ENCODE data around the gene RBL1. TPM values are rescaled to one million over a fixed set of nuclear protein-coding genes. Genes with fewer than 3 reads are reported as not detected.
"Not testable (repeated sequence)": the region's sequence is repeated elsewhere in the genome, so short reads cannot be mapped to it uniquely, and the experiment has no call there.

The RBL1 gene
- total RNA-seq, 2 donors from 2014 or later = 6.9 to 17.6 TPM

DNA sequence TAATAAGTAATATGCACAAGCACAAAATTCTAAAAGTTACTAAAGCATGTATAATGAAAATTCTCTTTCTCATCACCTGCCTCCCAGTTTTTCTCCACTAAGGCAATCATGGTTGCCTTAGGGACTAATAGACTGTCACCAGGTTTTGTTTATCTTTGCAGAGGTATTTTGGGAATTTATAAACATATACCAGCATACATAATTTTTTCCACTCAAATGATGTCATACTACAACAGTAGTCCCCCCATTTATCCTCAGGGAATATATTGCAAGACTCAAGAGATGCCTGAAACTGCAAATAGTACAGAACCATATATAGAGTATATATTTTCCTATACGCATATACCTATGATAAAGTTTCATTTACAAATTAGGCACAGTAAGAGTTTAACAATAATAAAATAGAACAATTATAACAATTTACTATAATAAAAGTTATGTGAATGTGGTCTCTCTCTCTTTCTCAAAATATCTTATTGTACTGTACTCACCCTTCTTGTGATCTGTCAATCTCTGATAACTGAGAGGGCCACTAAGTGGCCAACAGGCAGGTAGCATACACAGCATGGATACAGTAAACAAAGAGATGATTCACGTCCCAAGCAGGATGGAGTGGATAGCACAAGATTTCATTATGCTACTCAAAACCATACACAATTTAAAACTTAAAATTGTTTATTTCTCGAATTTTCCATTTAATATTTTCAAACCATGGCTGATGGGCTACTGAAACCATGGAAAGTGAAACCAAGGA, 19.7 kb downstream of the RBL1 start:
- Histone ChIP-seq H3K27me3 (no peaks in the 10 kb centered on the region), H3K4me1 (no peaks in the 10 kb centered on the region), H3K27ac (no peak overlapping the region), H3K4me3 (no peak overlapping the region), H3K36me3 (no peaks in the 10 kb centered on the region), H3K9me3 (no peaks in the 10 kb centered on the region), H3K9ac (ENCODE audit: low read depth in 2 of 2, low read length in 2 of 2) (no peak overlapping the region)
- DNase-seq = no peak
- TF ChIP-seq, protein P1, sequence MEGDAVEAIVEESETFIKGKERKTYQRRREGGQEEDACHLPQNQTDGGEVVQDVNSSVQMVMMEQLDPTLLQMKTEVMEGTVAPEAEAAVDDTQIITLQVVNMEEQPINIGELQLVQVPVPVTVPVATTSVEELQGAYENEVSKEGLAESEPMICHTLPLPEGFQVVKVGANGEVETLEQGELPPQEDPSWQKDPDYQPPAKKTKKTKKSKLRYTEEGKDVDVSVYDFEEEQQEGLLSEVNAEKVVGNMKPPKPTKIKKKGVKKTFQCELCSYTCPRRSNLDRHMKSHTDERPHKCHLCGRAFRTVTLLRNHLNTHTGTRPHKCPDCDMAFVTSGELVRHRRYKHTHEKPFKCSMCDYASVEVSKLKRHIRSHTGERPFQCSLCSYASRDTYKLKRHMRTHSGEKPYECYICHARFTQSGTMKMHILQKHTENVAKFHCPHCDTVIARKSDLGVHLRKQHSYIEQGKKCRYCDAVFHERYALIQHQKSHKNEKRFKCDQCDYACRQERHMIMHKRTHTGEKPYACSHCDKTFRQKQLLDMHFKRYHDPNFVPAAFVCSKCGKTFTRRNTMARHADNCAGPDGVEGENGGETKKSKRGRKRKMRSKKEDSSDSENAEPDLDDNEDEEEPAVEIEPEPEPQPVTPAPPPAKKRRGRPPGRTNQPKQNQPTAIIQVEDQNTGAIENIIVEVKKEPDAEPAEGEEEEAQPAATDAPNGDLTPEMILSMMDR (IDR thresholded peaks at IDR 0.05) = no peak
- intact Hi-C loops (cut with DNase I) = no loop called here

DNA sequence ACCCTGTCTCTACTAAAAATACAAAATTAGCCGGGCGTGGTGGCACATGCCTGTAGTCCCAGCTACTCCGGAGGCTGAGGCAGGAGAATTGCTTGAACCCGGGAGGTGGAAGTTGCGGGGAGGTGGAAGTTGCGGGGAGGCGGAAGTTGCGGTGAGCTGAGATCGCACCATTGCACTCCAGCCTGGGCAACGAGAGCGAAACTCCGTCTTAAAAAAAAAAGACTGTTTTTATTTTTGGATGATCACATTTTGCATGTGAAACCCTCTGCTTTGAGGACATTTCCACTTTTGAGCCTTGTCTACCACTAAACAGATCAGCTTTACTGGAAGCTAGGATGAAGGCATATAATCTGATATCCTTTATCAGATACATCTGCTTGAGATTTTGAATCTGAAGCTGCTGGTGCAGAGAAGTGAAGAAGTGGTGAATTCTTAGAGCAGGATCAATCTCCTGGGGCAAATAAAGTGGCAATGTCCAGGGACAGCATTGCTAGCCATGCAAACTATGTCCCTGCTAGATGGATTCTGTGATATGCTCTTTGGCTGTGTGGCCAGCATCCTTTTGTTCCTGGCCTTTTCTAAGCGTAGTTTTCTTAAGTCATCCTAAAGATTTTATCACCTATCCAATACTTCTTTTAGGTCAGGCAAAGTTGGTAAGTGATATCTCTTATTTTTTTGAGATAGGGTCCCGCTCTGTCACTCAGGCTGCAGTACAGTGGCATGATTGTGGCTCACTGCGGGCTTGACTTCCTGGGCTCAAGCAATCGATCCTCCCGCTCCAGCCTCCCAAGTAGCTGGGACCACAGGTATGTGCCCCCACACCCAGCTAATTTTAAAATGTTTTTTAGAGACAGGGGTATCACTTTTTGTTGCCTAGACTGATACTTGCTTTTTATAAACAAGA, 23.3 kb downstream of the RBL1 start:
- Histone ChIP-seq H3K36me3 (no peaks in the 10 kb centered on the region), H3K27ac (no peak overlapping the region), H3K4me1 (no peaks in the 10 kb centered on the region), H3K9ac (ENCODE audit: low read depth in 2 of 2, low read length in 2 of 2) (no peak overlapping the region), H3K9me3 (no peaks in the 10 kb centered on the region), H3K27me3 (no peaks in the 10 kb centered on the region), H3K4me3 (no peak overlapping the region)
- DNase-seq = no peak
- TF ChIP-seq, protein P1 (IDR thresholded peaks at IDR 0.05) = no peak
- intact Hi-C loops (cut with DNase I) = no loop called here

DNA sequence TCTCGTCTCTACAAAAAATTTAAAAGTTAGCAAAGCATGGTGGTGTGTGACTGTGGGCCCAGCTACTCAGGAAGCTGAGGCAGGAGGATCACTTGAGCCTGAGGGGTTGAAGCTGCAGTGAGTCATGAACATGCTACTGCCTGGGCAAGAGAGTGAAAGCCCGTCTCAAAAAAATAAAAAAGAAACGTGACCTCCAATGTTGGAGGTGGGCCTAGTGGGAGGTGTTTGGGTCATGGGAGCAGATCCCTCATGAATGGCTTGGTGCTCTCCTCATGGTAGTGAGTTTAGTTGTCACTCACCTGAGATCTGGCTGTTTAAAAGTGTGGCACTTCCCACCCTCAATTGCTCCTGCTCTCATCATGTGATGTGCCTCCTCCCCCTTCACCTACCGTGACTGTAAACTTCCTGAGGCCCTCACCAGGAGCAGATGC, 24.3 kb downstream of the RBL1 start:
- no peak overlapping the region for H3K27ac ChIP-seq
- no peak for DNase-seq
- intact Hi-C loops (cut with DNase I) = no loop called here
- no peak overlapping the region for H3K9ac ChIP-seq (ENCODE audit: low read depth in 2 of 2, low read length in 2 of 2)
- no peaks in the 10 kb centered on the region for H3K36me3 ChIP-seq
- no peaks in the 10 kb centered on the region for H3K4me1 ChIP-seq
- TF ChIP-seq, protein P1 (IDR thresholded peaks at IDR 0.05) = no peak
- no peaks in the 10 kb centered on the region for H3K9me3 ChIP-seq
- no peak overlapping the region for H3K4me3 ChIP-seq
- no peaks in the 10 kb centered on the region for H3K27me3 ChIP-seq

DNA sequence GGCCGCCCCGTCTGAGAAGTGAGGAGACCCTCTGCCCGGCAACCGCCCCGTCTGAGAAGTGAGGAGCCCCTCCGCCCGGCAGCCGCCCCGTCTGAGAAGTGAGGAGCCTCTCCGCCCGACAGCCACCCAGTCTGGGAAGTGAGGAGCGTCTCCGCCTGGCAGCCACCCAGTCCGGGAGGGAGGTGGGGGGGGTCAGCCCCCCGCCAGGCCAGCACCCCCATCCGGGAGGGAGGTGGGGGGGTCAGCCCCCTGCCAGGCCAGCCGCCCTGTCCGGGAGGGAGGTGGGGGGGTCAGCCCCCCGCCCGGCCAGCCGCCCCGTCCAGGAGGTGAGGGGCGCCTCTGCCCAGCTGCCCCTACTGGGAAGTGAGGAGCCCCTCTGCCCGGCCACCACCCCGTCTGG, 26.2 kb downstream of the RBL1 start:
- H3K36me3 ChIP-seq; DNase-seq; H3K4me3 ChIP-seq; H3K9ac ChIP-seq (ENCODE audit: low read depth in 2 of 2, low read length in 2 of 2); intact Hi-C loops (cut with DNase I); H3K4me1 ChIP-seq; H3K9me3 ChIP-seq; H3K27ac ChIP-seq; H3K27me3 ChIP-seq: not testable (repeated sequence)

DNA sequence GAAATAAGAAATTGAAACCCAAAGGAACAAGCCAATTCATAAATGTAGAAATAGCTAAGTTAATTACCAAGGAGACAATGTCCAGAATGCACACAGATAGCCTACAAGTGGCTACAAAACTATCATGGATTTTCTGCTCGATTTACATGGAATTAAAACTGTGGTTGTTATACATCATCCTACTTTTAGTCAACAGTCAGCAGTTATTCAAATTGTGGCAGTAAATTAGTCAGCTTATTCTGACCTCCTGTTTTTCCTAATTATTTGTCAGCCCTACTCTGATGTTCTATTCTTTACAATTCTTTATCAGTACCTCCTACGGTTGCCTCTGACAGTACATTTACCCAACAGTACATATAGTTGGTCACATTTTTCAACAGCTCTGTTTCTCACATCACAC, 29.6 kb downstream of the RBL1 start:
- TF ChIP-seq, protein P1 (IDR thresholded peaks at IDR 0.05) = no peak
- Histone ChIP-seq H3K4me3 (no peak overlapping the region), H3K9me3 (no peaks in the 10 kb centered on the region), H3K4me1 (no peaks in the 10 kb centered on the region), H3K9ac (ENCODE audit: low read depth in 2 of 2, low read length in 2 of 2) (no peak overlapping the region), H3K27me3 (no peaks in the 10 kb centered on the region), H3K27ac (no peak overlapping the region), H3K36me3 (no peaks in the 10 kb centered on the region)
- intact Hi-C loops (cut with DNase I) = no loop called here
- no peak for DNase-seq
